HEK293 (cell line): Measurements from ENCODE around the gene CLDN6.

Experiments
- CTCF ChIA-PET: fragments of 350-600 bp; formaldehyde crosslinking; extraction: SDS; loops from one replicate; lab custom pipeline; 2021; ENCODE audit warnings: antibody characterized with exemption; lab: Yijun Ruan, JAX
- POLR2A ChIA-PET: fragments of 300-600 bp; formaldehyde crosslinking; extraction: SDS; loops from one replicate; lab custom pipeline; 2020; ENCODE audit warnings: antibody characterized with exemption, inconsistent platforms; lab: Yijun Ruan, JAX
- H3K27ac ChIP-seq: fragments of 200-500 bp; sonication (Bioruptor generic); 2 replicates; pipeline ENCODE4 v1.5.1; 2014; ENCODE audit warnings: low read depth, low read length, control low read depth, inconsistent platforms; ENCODE audit errors: extremely low read depth
- H3K36me3 ChIP-seq, 2 experiments: fragments of 200-500 bp in 1 of 2; sonication (Bioruptor generic) in 1 of 2; 1 replicate in 1 of 2; 2 replicates in 1 of 2; pipeline ENCODE4 v1.5.1; 2014 to 2017; ENCODE audit warnings: inconsistent platforms in 2 of 2, low read length in 2 of 2; ENCODE audit not compliant: control insufficient read depth in 2 of 2, insufficient read depth in 1 of 2
- H3K4me1 ChIP-seq: fragments of 200-500 bp; sonication (Bioruptor generic); 2 replicates; pipeline ENCODE4 v1.5.1; 2014; ENCODE audit warnings: mild to moderate bottlenecking, low read length, inconsistent platforms; ENCODE audit not compliant: control insufficient read depth, insufficient read depth
- H3K4me3 ChIP-seq: 2 replicates; pipeline ENCODE4 v1.5.1; 2011; ENCODE audit warnings: low read depth, mild to moderate bottlenecking, control low read depth, low read length, moderate library complexity
- H3K9me3 ChIP-seq: fragments of 200-500 bp; sonication (Bioruptor generic); 2 replicates; pipeline ENCODE4 v1.5.1; 2014; ENCODE audit warnings: low read depth, low read length, inconsistent platforms; ENCODE audit not compliant: control insufficient read depth, insufficient read depth
- BCL6B ChIP-seq: fragments of 450-650 bp; formaldehyde crosslinking; IDR thresholded peaks from 2 replicates; pipeline ENCODE4 v1.5.1; 2017; ENCODE audit warnings: missing biosample characterization, missing genetic modification characterization
- GLIS1 ChIP-seq: fragments of 450-650 bp; formaldehyde crosslinking; IDR thresholded peaks from 2 replicates; pipeline ENCODE4 v1.5.1; 2016; ENCODE audit warnings: missing biosample characterization, missing genetic modification characterization
- HIC1 ChIP-seq: fragments of 450-650 bp; formaldehyde crosslinking; IDR thresholded peaks from 2 replicates; pipeline ENCODE4 v1.5.1; 2016; ENCODE audit warnings: missing biosample characterization, missing genetic modification characterization
- HOXA7 ChIP-seq: sonication (generic); formaldehyde crosslinking; IDR thresholded peaks from 2 replicates; pipeline ENCODE4 v1.8.1; 2022; ENCODE audit warnings: missing genetic modification reagents, borderline replicate concordance
- ZBTB21 ChIP-seq: fragments of 450-650 bp; formaldehyde crosslinking; IDR thresholded peaks from 2 replicates; pipeline ENCODE4 v1.5.1; 2017; ENCODE audit warnings: missing biosample characterization, missing genetic modification characterization
- ZBTB6 ChIP-seq: fragments of 450-650 bp; formaldehyde crosslinking; IDR thresholded peaks from 2 replicates; pipeline ENCODE4 v1.5.1; 2017; ENCODE audit warnings: missing biosample characterization, missing genetic modification characterization
- ZNF501 ChIP-seq: fragments of 450-650 bp; formaldehyde crosslinking; IDR thresholded peaks from 2 replicates; pipeline ENCODE4 v1.5.1; 2016; ENCODE audit warnings: missing biosample characterization, missing genetic modification characterization
- ZNF549 ChIP-seq: fragments of 450-650 bp; IDR thresholded peaks from 2 replicates; pipeline ENCODE4 v1.5.1; 2018; ENCODE audit warnings: missing biosample characterization, missing genetic modification characterization, mild to moderate bottlenecking, inconsistent platforms, moderate library complexity
- ZNF621 ChIP-seq: fragments of 450-650 bp; formaldehyde crosslinking; IDR thresholded peaks from 2 replicates; pipeline ENCODE4 v1.5.1; 2017; ENCODE audit warnings: missing biosample characterization, missing genetic modification characterization
- ZNF629 ChIP-seq: fragments of 450-650 bp; formaldehyde crosslinking; IDR thresholded peaks from 2 replicates; pipeline ENCODE4 v1.5.1; 2017; ENCODE audit warnings: missing biosample characterization, missing genetic modification characterization
- ZNF777 ChIP-seq: fragments of 450-650 bp; formaldehyde crosslinking; IDR thresholded peaks from 2 replicates; pipeline ENCODE4 v1.5.1; 2017; ENCODE audit warnings: missing biosample characterization, missing genetic modification characterization, borderline replicate concordance
- ZXDB ChIP-seq: fragments of 450-650 bp; formaldehyde crosslinking; IDR thresholded peaks from 2 replicates; pipeline ENCODE4 v1.5.1; 2016; ENCODE audit warnings: missing biosample characterization, missing genetic modification characterization
- TF ChIP-seq, protein P1 (sequence below): fragments of 450-650 bp; formaldehyde crosslinking; IDR thresholded peaks from 2 replicates; pipeline ENCODE4 v1.5.0; 2017; ENCODE audit warnings: missing biosample characterization, missing genetic modification characterization, borderline replicate concordance
- TF ChIP-seq, protein P2 (sequence below): fragments of 450-650 bp; formaldehyde crosslinking; IDR thresholded peaks from 2 replicates; pipeline ENCODE4 v1.5.1; 2016; ENCODE audit warnings: missing biosample characterization, missing genetic modification characterization, borderline replicate concordance
- TF ChIP-seq, protein P3 (sequence below): fragments of 450-650 bp; formaldehyde crosslinking; IDR thresholded peaks from 2 replicates; pipeline ENCODE4 v1.5.1; 2016; ENCODE audit warnings: missing biosample characterization, missing genetic modification characterization

CLDN6 gene

DNA sequence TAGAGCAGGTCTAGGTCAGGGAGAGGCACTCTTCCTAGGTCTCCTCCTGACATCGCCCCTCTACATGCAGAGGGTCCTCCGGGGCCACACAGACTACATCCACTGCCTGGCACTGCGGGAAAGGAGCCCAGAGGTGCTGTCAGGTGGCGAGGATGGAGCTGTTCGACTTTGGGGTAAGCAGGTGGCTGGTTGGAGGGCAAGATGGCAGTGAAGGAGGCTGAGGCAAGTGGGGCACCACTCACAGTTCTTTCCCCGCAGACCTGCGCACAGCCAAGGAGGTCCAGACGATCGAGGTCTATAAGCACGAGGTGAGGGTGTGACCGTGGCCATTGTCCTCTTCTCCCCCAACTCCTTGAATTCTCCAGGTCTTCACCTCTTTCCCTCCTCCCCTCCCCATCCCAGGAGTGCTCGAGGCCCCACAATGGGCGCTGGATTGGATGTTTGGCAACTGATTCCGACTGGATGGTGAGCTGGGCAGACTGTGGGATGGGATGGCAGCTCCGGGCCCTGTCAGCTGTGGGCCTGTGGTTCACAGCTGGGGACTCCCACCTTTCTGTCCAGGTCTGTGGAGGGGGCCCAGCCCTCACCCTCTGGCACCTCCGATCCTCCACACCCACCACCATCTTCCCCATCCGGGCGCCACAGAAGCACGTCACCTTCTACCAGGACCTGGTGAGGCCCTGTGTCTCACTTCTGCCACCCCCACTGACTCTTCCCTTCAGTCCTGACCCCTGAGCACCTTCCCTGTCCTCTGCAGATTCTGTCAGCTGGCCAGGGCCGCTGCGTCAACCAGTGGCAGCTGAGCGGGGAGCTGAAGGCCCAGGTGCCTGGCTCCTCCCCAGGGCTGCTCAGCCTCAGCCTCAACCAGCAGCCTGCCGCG, 8.9 kb upstream of the CLDN6 start:
- no peak overlapping the region for H3K27ac ChIP-seq
- peaks cover 19% of the 10 kb centered on the region for H3K4me1 ChIP-seq
- POLR2A ChIA-PET: interaction anchor here (1.0 to 11.9 kb wide), 8 partner anchors 19 to 145 kb away, joined by 3 to 247 read pairs (median 7); partner anchors contain the start of genes KREMEN2, MMP25 and ZNF213
- TF ChIP-seq ZBTB6 (tag by site-specific recombination) (no peak), ZNF549 (no peak), GLIS1 (tag by site-specific recombination) (no peak), ZXDB (no peak), BCL6B (tag by site-specific recombination) (no peak), ZNF629 (tag by site-specific recombination) (no peak), ZNF621 (tag by site-specific recombination) (no peak), ZNF777 (tag by site-specific recombination) (no peak), HOXA7 (no peak), HIC1 (tag by site-specific recombination) (no peak), ZNF501 (tag by site-specific recombination) (no peak), ZBTB21 (tag by site-specific recombination) (no peak)
- TF ChIP-seq, protein P1, sequence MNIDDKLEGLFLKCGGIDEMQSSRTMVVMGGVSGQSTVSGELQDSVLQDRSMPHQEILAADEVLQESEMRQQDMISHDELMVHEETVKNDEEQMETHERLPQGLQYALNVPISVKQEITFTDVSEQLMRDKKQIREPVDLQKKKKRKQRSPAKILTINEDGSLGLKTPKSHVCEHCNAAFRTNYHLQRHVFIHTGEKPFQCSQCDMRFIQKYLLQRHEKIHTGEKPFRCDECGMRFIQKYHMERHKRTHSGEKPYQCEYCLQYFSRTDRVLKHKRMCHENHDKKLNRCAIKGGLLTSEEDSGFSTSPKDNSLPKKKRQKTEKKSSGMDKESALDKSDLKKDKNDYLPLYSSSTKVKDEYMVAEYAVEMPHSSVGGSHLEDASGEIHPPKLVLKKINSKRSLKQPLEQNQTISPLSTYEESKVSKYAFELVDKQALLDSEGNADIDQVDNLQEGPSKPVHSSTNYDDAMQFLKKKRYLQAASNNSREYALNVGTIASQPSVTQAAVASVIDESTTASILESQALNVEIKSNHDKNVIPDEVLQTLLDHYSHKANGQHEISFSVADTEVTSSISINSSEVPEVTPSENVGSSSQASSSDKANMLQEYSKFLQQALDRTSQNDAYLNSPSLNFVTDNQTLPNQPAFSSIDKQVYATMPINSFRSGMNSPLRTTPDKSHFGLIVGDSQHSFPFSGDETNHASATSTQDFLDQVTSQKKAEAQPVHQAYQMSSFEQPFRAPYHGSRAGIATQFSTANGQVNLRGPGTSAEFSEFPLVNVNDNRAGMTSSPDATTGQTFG (tag by site-specific recombination): no peak
- TF ChIP-seq, protein P2, sequence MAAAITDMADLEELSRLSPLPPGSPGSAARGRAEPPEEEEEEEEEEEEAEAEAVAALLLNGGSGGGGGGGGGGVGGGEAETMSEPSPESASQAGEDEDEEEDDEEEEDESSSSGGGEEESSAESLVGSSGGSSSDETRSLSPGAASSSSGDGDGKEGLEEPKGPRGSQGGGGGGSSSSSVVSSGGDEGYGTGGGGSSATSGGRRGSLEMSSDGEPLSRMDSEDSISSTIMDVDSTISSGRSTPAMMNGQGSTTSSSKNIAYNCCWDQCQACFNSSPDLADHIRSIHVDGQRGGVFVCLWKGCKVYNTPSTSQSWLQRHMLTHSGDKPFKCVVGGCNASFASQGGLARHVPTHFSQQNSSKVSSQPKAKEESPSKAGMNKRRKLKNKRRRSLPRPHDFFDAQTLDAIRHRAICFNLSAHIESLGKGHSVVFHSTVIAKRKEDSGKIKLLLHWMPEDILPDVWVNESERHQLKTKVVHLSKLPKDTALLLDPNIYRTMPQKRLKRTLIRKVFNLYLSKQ (tag by site-specific recombination): no peak
- TF ChIP-seq, protein P3, sequence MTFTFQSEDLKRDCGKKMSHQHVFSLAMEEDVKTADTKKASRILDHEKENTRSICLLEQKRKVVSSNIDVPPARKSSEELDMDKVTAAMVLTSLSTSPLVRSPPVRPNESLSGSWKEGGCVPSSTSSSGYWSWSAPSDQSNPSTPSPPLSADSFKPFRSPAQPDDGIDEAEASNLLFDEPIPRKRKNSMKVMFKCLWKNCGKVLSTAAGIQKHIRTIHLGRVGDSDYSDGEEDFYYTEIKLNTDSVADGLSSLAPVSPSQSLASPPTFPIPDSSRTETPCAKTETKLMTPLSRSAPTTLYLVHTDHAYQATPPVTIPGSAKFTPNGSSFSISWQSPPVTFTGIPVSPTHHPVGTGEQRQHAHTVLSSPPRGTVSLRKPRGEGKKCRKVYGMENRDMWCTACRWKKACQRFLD (tag by site-specific recombination): no peak
- no peak overlapping the region for H3K4me3 ChIP-seq
- peaks cover 0 to 22% of the 10 kb centered on the region in 2 experiments; a peak in 1 of 3 replicates for H3K36me3 ChIP-seq
- H3K9me3 ChIP-seq: no peaks in the 10 kb centered on the region
- CTCF ChIA-PET: interaction anchor here (0.6 to 9.2 kb wide), 9 partner anchors 8 to 1577 kb away, joined by 3 to 149 read pairs (median 6); partner anchors contain the start of genes BICDL2 and TNFRSF12A
